Activated T-cell treated with anti-CD3 and anti-CD28 coated beads, Interleukin-2, amount 50 U/mL, for 4 hours (primary cell): Measurements from ENCODE around the gene DPP6. TPM values are rescaled to one million over a fixed set of nuclear protein-coding genes. Genes with fewer than 3 reads are reported as not detected.

Experiments used
- ATAC-seq, 2 donors: fragments of 200-7000 bp; cut with Tn5 transposase; one replicate each; pipeline ENCODE4 v1.10.0; 2021
- DNase-seq: peaks from one replicate; pipeline ENCODE4 v3.0.0-alpha.2; 2020
- H3K27me3 Mint-ChIP-seq: one replicate; pipeline ENCODE4 v1.8.0; 2021; ENCODE audit warnings: low read depth, mixed read lengths
- H3K36me3 Mint-ChIP-seq: one replicate; pipeline ENCODE4 v1.8.0; 2022; ENCODE audit warnings: mixed read lengths; ENCODE audit not compliant: insufficient read depth
- H3K4me1 Mint-ChIP-seq: one replicate; pipeline ENCODE4 v1.8.0; 2021; ENCODE audit warnings: low read depth, mixed read lengths
- H3K4me3 Mint-ChIP-seq: one replicate; pipeline ENCODE4 v1.8.0; 2021; ENCODE audit warnings: mild to moderate bottlenecking, moderate library complexity, mixed read lengths
- H3K9me3 Mint-ChIP-seq: one replicate; pipeline ENCODE4 v1.8.0; 2021; ENCODE audit warnings: mixed read lengths
- total RNA-seq, 3 donors: library from RNA; stranded (reverse); gene quantifications; one replicate each; pipeline ENCODE4 v1.2.1, GENCODE V29; 2021

The DPP6 gene
- total RNA-seq, 3 donors from 2014 or later: not detected

- DNase-seq (no peak), ATAC-seq (no peak)
- Mint-ChIP-seq H3K36me3 (no peaks in the 10 kb centered on the region), H3K4me1 (no peaks in the 10 kb centered on the region), H3K27me3 (peaks cover 11% of the 10 kb centered on the region), H3K9me3 (no peaks in the 10 kb centered on the region), H3K4me3 (no peak overlapping the region)
These were observed 854.0 kb downstream of the DPP6 start for GRCh38 chr7:154906201-154906600.

GRCh38 chr7:154906736-154907355, 854.6 kb downstream of the DPP6 start:
- H3K36me3 Mint-ChIP-seq: no peaks in the 10 kb centered on the region
- H3K4me1 Mint-ChIP-seq: no peaks in the 10 kb centered on the region
- DNase-seq (no peak), ATAC-seq (no peak)
- no peak overlapping the region for H3K4me3 Mint-ChIP-seq
- peaks cover 3% of the 10 kb centered on the region for H3K9me3 Mint-ChIP-seq
- H3K27me3 Mint-ChIP-seq: peaks cover 11% of the 10 kb centered on the region

GRCh38 chr7:154907651-154908620, 855.7 kb downstream of the DPP6 start:
- H3K36me3 Mint-ChIP-seq: no peaks in the 10 kb centered on the region

GRCh38 chr7:154909241-154910105, 857.3 kb downstream of the DPP6 start:
- ATAC-seq (no peak), DNase-seq (no peak)
- H3K27me3 Mint-ChIP-seq: peaks cover 18% of the 10 kb centered on the region
- H3K9me3 Mint-ChIP-seq: peaks cover 3% of the 10 kb centered on the region
- H3K36me3 Mint-ChIP-seq: no peaks in the 10 kb centered on the region
- H3K4me3 Mint-ChIP-seq: no peak overlapping the region
- peaks cover 3% of the 10 kb centered on the region for H3K4me1 Mint-ChIP-seq

More at GRCh38 chr7:154907651-154908620, 855.7 kb downstream of the DPP6 start:
- H3K4me3 Mint-ChIP-seq: no peak overlapping the region
- H3K4me1 Mint-ChIP-seq: no peaks in the 10 kb centered on the region
- ATAC-seq (no peak), DNase-seq (no peak)
- H3K9me3 Mint-ChIP-seq: peaks cover 3% of the 10 kb centered on the region
- H3K27me3 Mint-ChIP-seq: peaks cover 11% of the 10 kb centered on the region

GRCh38 chr7:154910125-154910524, 857.9 kb downstream of the DPP6 start:
- DNase-seq: no peak
- H3K27me3 Mint-ChIP-seq: peaks cover 22% of the 10 kb centered on the region
- ATAC-seq: no peak
- H3K4me1 Mint-ChIP-seq: peaks cover 3% of the 10 kb centered on the region
- no peaks in the 10 kb centered on the region for H3K36me3 Mint-ChIP-seq
- peaks cover 3% of the 10 kb centered on the region for H3K9me3 Mint-ChIP-seq
- no peak overlapping the region for H3K4me3 Mint-ChIP-seq

GRCh38 chr7:154910977-154911376, 858.8 kb downstream of the DPP6 start:
- peaks cover 3% of the 10 kb centered on the region for H3K4me1 Mint-ChIP-seq
- peaks cover 28% of the 10 kb centered on the region for H3K27me3 Mint-ChIP-seq
- no peaks in the 10 kb centered on the region for H3K36me3 Mint-ChIP-seq
- peaks cover 3% of the 10 kb centered on the region for H3K9me3 Mint-ChIP-seq
- DNase-seq (no peak), ATAC-seq (no peak)
- H3K4me3 Mint-ChIP-seq: no peak overlapping the region

GRCh38 chr7:154911411-154911810, 859.2 kb downstream of the DPP6 start:
- no peaks in the 10 kb centered on the region for H3K36me3 Mint-ChIP-seq
- no peak for ATAC-seq

GRCh38 chr7:154911862-154912455, 859.8 kb downstream of the DPP6 start:
- H3K9me3 Mint-ChIP-seq: peaks cover 3% of the 10 kb centered on the region
- H3K27me3 Mint-ChIP-seq: peaks cover 30% of the 10 kb centered on the region
- DNase-seq: no peak
- no peaks in the 10 kb centered on the region for H3K36me3 Mint-ChIP-seq
- no peak for ATAC-seq
- H3K4me1 Mint-ChIP-seq: peaks cover 3% of the 10 kb centered on the region
- H3K4me3 Mint-ChIP-seq: no peak overlapping the region

More at GRCh38 chr7:154911411-154911810, 859.2 kb downstream of the DPP6 start:
- Mint-ChIP-seq H3K4me3 (no peak overlapping the region), H3K27me3 (peaks cover 30% of the 10 kb centered on the region), H3K4me1 (peaks cover 3% of the 10 kb centered on the region), H3K9me3 (peaks cover 3% of the 10 kb centered on the region)
- no peak for DNase-seq

GRCh38 chr7:154912871-154913637, 860.9 kb downstream of the DPP6 start:
- Mint-ChIP-seq H3K36me3 (no peaks in the 10 kb centered on the region), H3K9me3 (peaks cover 3% of the 10 kb centered on the region), H3K4me3 (no peak overlapping the region), H3K27me3 (peaks cover 30% of the 10 kb centered on the region), H3K4me1 (peaks cover 3% of the 10 kb centered on the region)
- DNase-seq (no peak), ATAC-seq (no peak)

- H3K4me1 Mint-ChIP-seq: peaks cover 3% of the 10 kb centered on the region
- peak; percentile 95 for ATAC-seq
- DNase-seq: peak; percentile 91
- peaks cover 27% of the 10 kb centered on the region for H3K27me3 Mint-ChIP-seq
- H3K4me3 Mint-ChIP-seq: peak overlapping the region; percentile 80
- no peaks in the 10 kb centered on the region for H3K36me3 Mint-ChIP-seq
- peaks cover 3% of the 10 kb centered on the region for H3K9me3 Mint-ChIP-seq
These were observed 861.6 kb downstream of the DPP6 start for GRCh38 chr7:154913638-154914307.

- Mint-ChIP-seq H3K4me3 (no peak overlapping the region), H3K27me3 (peaks cover 24% of the 10 kb centered on the region), H3K36me3 (no peaks in the 10 kb centered on the region), H3K4me1 (peaks cover 3% of the 10 kb centered on the region), H3K9me3 (peaks cover 3% of the 10 kb centered on the region)
- ATAC-seq (no peak), DNase-seq (no peak)
These were observed 862.3 kb downstream of the DPP6 start for GRCh38 chr7:154914308-154914995.

GRCh38 chr7:154914996-154915380, 862.8 kb downstream of the DPP6 start:
- peaks cover 3% of the 10 kb centered on the region for H3K4me1 Mint-ChIP-seq
- H3K9me3 Mint-ChIP-seq: peaks cover 3% of the 10 kb centered on the region
- H3K36me3 Mint-ChIP-seq: no peaks in the 10 kb centered on the region
- no peak for DNase-seq
- peaks cover 24% of the 10 kb centered on the region for H3K27me3 Mint-ChIP-seq
- no peak overlapping the region for H3K4me3 Mint-ChIP-seq
- ATAC-seq: no peak
